ENCODE data around the gene HDAC9.

Gene HDAC9

DNA sequence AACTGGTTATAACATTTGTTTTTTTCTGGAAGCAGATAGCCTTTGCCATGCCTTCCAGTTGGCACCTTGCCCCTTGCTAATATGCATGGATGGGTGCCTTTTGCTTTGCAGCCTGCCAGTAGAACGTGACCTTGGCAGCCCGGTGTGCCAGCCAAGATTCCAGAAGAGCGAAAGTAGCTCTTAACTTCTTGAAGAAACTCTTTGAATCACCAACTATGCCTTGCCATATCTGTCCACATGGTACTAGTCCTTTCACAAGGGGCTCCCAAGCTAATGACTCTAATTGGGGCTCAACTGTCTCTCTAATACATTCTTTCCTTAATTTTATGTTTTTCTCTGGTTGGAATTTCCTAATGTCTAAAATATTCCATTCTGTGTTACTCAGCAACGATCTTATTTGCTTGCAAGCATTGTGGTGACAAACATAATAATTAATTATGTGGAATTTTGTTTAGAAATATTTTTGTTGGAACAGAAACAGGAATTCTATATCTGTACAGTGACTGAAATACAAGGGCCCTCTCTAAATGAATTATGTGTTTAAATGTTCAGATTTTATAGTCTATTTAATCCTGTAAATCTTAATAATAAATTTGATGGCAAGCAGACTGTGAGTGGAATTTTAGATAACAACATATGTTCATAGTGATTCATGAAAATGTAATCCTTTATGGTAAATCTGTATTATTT is 45.8 kb downstream of the HDAC9 start:
- Mint-ChIP-seq H3K27me3 (no peaks in the 10 kb centered on the region), H3K36me3 (ENCODE audit: insufficient read depth) (no peaks in the 10 kb centered on the region), H3K9me3 (no peaks in the 10 kb centered on the region), H3K4me1 (ENCODE audit: low read depth in 2 of 2) (no peaks in the 10 kb centered on the region), H3K27ac (no peak overlapping the region), H3K4me3 (no peak overlapping the region)
- no peak for DNase-seq
- no peak for ATAC-seq (replicated peaks)

DNA sequence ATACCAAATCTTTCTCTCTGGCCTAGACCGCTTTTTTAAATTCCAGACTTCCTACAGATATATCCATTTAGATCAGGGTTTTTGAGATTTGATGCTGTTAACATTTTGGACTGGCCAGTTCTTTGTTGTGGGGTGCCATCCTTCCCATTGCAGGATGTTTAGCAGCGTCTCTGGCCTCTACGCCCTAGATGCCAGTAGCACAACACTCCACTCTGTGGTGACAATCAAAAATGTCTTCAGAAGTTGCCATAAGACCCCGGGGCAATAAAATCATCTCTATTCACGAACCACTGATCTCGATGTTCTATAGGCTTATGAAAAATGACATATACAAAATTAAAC is 46.3 kb downstream of the HDAC9 start:
- ATAC-seq (replicated peaks) (no peak), DNase-seq (no peak)
- no peak overlapping the region for H3K4me3 Mint-ChIP-seq
- no peak overlapping the region for H3K27ac Mint-ChIP-seq
- H3K9me3 Mint-ChIP-seq, result no peaks in the 10 kb centered on the region
- H3K36me3 Mint-ChIP-seq (ENCODE audit: insufficient read depth), result no peaks in the 10 kb centered on the region
- H3K4me1 Mint-ChIP-seq (ENCODE audit: low read depth in 2 of 2), result no peaks in the 10 kb centered on the region
- H3K27me3 Mint-ChIP-seq, result no peaks in the 10 kb centered on the region

DNA sequence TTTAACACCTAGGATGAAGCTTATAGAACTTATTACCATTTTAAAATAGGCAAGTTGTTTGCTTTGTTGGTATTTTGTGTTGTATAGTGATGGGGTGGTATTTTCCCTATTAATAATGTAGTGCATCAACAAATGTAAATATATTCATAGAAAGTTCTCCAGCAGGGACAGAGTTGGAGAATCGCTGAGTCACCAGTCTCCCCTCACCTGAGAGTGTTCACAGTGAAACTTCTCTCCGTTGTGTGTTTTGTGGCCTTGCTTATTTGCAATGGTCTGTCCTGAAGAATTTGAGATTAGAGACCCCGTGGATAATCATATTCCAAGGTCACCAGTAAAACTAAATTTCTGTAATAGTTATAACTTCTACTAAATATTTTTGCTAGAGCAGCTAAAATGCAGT is 51.0 kb downstream of the HDAC9 start:
- H3K27ac Mint-ChIP-seq, result no peak overlapping the region
- H3K9me3 Mint-ChIP-seq, result peaks cover 0 to 1% of the 10 kb centered on the region in 2 donors
- ATAC-seq (replicated peaks), result no peak
- no peaks in the 10 kb centered on the region for H3K27me3 Mint-ChIP-seq
- H3K4me3 Mint-ChIP-seq, result no peak overlapping the region
- no peaks in the 10 kb centered on the region for H3K36me3 Mint-ChIP-seq (ENCODE audit: insufficient read depth)
- peaks cover 0 to 2% of the 10 kb centered on the region in 2 donors for H3K4me1 Mint-ChIP-seq (ENCODE audit: low read depth in 2 of 2)
- DNase-seq, result no peak

DNA sequence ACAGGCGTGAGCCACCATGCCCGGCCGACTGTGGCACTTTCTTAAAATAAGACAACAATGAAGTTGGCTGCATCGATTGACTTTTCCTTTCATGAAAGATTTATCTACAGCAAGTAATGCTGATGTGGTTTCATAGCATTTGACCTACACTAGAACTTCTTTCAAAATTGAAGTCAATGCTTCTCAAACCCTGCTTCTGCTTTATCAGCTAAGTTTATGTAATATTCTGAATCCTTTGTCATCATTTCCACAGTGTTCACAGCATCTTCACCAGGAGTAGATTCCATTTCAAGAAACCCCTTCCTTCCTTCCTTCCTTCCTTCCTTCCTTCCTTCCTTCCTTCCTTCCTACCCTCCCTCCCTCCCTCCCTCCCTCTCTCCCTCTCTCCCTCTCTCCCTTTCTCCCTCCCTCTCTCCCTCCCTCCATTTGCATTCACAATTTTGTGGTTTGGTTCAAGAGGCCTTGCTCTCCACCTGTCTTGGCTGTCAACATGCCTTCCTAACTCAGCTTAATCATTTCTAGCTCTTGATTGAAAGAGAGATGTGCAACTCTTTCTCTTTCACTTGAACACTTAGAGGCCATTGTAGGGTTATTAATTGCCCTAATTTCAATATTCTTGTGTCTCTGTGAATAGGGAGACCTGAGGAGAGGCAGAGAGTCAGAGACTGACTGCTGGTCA is 52.1 kb downstream of the HDAC9 start:
- no peak for ATAC-seq (replicated peaks)

DNA sequence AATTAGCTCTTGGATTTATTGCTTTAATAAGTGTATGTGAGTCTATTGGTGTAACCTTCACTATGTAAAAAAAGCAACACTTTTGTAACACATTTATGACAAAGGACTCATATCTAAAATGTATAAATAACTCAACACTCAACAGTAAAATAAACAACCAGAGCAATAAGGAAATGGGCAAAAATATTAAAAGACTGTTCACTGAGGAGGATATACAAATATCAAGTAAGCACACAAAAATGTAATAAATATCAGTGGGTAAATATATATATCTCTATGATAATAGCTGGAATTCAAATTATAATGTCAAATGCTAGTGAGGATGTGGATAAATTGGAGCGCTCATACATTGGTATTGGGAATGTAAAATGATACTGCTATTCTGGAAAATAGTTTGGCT is 53.0 kb downstream of the HDAC9 start:
- Mint-ChIP-seq H3K27me3 (no peaks in the 10 kb centered on the region), H3K4me1 (ENCODE audit: low read depth in 2 of 2) (peaks cover 0 to 2% of the 10 kb centered on the region in 2 donors), H3K36me3 (ENCODE audit: insufficient read depth) (no peaks in the 10 kb centered on the region), H3K27ac (no peak overlapping the region), H3K9me3 (peaks cover 0 to 1% of the 10 kb centered on the region in 2 donors), H3K4me3 (no peak overlapping the region)
- ATAC-seq (replicated peaks) (no peak), DNase-seq (no peak)

More for the DNA sequence above, 52.1 kb downstream of the HDAC9 start:
- peaks cover 0 to 2% of the 10 kb centered on the region in 2 donors for H3K4me1 Mint-ChIP-seq (ENCODE audit: low read depth in 2 of 2)
- no peak overlapping the region for H3K27ac Mint-ChIP-seq
- DNase-seq, result no peak
- no peaks in the 10 kb centered on the region for H3K27me3 Mint-ChIP-seq
- no peak overlapping the region for H3K4me3 Mint-ChIP-seq
- H3K9me3 Mint-ChIP-seq, result peaks cover 0 to 1% of the 10 kb centered on the region in 2 donors
- no peaks in the 10 kb centered on the region for H3K36me3 Mint-ChIP-seq (ENCODE audit: insufficient read depth)

DNA sequence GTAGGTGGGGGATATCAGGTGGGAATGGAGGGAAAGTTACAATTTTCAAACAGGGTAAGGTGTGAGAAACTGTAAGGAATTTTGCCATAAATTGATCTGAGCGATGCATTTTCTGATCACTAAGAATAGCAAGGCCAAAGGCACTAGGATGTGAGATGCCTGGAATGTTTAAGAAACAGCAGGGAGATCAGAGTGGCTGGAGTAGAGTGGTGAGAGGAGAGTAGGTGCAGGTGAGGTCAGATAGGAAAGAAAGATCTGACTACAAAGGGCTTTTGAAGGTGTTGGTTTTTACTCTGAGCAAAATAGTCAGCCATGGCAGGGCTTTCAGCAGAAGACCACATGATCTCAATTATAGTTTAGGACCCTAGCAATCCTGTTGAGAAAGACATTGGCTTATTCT is 55.0 kb downstream of the HDAC9 start:
- no peaks in the 10 kb centered on the region for H3K27me3 Mint-ChIP-seq
- H3K9me3 Mint-ChIP-seq, result peaks cover 0 to 1% of the 10 kb centered on the region in 2 donors
- ATAC-seq (replicated peaks) (no peak), DNase-seq (no peak)
- no peak overlapping the region for H3K4me3 Mint-ChIP-seq
- no peak overlapping the region for H3K27ac Mint-ChIP-seq
- H3K36me3 Mint-ChIP-seq (ENCODE audit: insufficient read depth), result no peaks in the 10 kb centered on the region
- H3K4me1 Mint-ChIP-seq (ENCODE audit: low read depth in 2 of 2), result peaks cover 0 to 2% of the 10 kb centered on the region in 2 donors

DNA sequence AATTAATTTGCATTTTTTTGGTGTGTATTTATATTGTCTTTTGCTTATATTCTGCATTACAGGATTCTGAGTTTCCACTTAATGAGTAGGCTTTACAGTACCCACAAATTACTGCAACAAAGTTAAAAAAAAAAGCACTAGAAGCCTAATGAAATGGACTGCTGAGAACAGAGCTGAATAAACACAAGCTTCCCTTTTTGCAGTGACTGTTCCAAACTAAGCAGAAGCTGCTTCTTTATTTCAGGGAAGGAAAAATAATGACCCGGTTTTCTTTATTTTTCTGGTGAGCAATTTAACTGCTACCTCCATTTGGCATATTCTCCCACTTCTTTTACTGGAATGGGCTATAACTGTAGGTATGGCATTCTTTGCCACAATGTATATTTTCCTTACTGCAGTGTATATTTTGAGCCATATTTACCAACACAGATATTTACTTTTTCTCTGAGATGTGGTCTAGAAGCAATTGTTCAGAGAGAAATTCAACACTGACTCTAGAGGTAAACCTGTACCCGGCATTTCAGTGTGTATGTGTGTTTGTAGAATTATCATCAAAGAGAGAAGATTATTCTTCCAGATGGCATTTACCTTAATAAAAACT is 56.9 kb downstream of the HDAC9 start:
- Mint-ChIP-seq H3K27ac (no peak overlapping the region), H3K4me3 (no peak overlapping the region), H3K9me3 (peaks cover 0 to 1% of the 10 kb centered on the region in 2 donors), H3K27me3 (no peaks in the 10 kb centered on the region), H3K36me3 (ENCODE audit: insufficient read depth) (no peaks in the 10 kb centered on the region), H3K4me1 (ENCODE audit: low read depth in 2 of 2) (peaks cover 0 to 2% of the 10 kb centered on the region in 2 donors)
- DNase-seq (no peak), ATAC-seq (replicated peaks) (no peak)

DNA sequence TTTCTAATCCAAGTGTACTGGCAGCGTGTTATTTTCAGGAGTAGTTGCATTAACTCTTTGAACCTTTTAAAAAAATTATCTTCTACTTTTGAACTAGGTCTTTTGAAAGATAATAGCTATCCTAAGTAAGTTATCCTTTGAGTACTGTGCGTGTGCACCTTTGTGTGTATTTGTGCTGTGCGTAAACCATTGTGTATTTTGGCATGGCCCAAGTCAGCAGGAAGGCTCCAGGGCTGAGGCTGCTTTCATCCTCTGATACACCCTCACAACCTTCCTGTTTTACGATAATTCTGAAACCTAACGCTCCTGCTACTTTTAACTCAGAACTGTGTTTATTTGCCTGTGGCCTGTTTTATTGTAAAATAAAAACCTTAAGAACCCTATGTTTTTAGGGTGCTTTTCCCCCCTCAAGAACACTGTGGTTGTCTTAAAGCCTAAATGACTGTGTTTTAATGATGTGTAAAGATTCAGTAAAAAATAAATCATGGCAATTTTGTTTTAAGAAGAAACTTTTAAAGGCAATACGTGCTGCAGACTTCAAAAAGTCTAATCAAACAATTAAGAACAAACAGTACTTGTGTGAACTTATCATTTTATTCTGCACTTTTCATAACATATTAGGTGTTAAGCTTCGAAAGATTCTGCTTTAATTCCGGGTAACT is 57.5 kb downstream of the HDAC9 start:
- H3K4me1 Mint-ChIP-seq (ENCODE audit: low read depth in 2 of 2), result peaks cover 0 to 2% of the 10 kb centered on the region in 2 donors
- no peaks in the 10 kb centered on the region for H3K9me3 Mint-ChIP-seq
- H3K4me3 Mint-ChIP-seq, result no peak overlapping the region
- no peak overlapping the region for H3K27ac Mint-ChIP-seq
- DNase-seq, result no peak
- no peak for ATAC-seq (replicated peaks)
- H3K36me3 Mint-ChIP-seq (ENCODE audit: insufficient read depth), result no peaks in the 10 kb centered on the region
- no peaks in the 10 kb centered on the region for H3K27me3 Mint-ChIP-seq

DNA sequence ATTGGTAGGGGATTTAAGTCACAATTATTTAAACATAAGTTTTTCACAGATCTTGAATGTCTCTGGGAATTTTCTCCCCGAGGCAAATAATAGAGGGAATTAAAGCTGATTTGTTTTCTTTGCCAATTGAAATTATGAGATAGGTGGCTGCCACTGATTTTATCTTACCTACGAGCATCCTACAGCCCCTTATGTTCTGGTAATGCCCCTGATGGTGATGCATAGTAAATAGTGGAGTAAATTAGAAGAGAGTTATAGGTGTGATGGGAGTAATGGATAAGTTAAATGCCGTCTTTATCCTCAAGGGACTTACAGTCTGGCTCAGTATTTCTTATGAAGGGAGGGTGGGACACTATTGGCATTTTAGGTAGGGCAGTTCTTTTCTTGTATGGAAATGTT is 58.1 kb downstream of the HDAC9 start:
- Mint-ChIP-seq H3K9me3 (no peaks in the 10 kb centered on the region), H3K36me3 (ENCODE audit: insufficient read depth) (no peaks in the 10 kb centered on the region), H3K27me3 (no peaks in the 10 kb centered on the region), H3K4me1 (ENCODE audit: low read depth in 2 of 2) (peaks cover 0 to 2% of the 10 kb centered on the region in 2 donors), H3K4me3 (no peak overlapping the region), H3K27ac (no peak overlapping the region)
- ATAC-seq (replicated peaks) (no peak), DNase-seq (no peak)

DNA sequence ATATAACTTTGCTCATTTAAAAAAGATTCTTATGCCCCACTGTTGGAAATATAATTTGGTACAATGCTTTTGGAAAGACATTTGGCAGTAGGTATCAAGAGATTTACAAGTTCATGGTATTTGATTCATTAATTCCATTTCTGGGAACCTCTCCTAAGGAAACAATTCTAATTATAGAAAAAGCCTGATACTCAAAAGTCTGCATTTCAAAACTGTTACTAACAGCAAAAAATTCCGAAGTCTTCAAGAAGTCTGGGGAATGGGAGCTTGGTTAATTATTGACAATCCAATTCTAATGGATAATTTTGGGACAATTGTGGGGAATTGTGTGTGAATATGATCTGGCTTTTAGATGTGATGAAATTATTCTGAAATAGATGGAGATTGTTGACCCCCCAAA is 59.6 kb downstream of the HDAC9 start:
- Mint-ChIP-seq H3K4me3 (no peak overlapping the region), H3K4me1 (ENCODE audit: low read depth in 2 of 2) (peaks cover 0 to 5% of the 10 kb centered on the region in 2 donors), H3K36me3 (ENCODE audit: insufficient read depth) (no peaks in the 10 kb centered on the region), H3K9me3 (no peaks in the 10 kb centered on the region), H3K27ac (no peak overlapping the region), H3K27me3 (no peaks in the 10 kb centered on the region)
- DNase-seq (no peak), ATAC-seq (replicated peaks) (no peak)

DNA sequence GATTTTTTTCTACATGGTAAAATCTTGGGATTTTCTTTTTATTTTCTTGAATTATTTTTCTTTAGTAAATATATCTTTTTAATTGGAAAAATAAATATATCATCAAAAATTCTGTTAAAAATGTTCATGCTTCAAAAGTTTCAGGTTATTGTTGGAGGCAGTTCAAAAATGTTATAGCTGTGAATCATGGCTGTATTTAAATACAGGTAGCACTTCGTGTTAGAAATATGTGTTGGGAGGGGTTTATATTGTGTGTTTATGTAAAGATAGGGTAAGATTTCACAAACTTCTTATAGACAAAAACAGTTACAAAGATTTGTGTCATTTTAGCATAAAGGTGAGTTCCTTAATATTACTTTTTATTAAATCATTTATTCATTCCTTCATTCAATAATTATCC is 60.4 kb downstream of the HDAC9 start:
- Mint-ChIP-seq H3K27me3 (no peaks in the 10 kb centered on the region), H3K27ac (no peak overlapping the region), H3K9me3 (no peaks in the 10 kb centered on the region), H3K36me3 (ENCODE audit: insufficient read depth) (no peaks in the 10 kb centered on the region), H3K4me1 (ENCODE audit: low read depth in 2 of 2) (peaks cover 0 to 5% of the 10 kb centered on the region in 2 donors), H3K4me3 (no peak overlapping the region)
- ATAC-seq (replicated peaks) (no peak), DNase-seq (no peak)

DNA sequence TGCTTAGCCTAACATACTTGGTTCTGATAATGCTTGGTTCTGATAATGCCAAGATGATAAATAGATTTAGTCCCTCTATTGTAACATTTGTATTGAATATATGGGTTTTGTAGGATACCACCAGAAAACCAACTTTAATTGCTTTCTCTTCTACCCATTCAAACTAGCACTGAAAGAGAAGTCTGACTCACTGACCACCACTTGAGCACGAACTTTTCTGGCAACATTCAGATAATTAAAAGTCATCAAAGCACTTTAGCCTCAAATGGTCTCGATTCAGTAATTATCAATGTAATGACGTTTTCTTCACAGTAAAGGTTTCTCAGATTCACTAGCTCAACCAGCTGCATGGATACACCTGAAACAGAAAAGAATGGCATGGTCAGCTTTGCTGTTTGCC is 63.0 kb downstream of the HDAC9 start:
- Mint-ChIP-seq H3K4me1 (ENCODE audit: low read depth in 2 of 2) (peaks cover 0 to 3% of the 10 kb centered on the region in 2 donors), H3K27me3 (no peaks in the 10 kb centered on the region), H3K36me3 (ENCODE audit: insufficient read depth) (no peaks in the 10 kb centered on the region), H3K4me3 (no peak overlapping the region), H3K9me3 (no peaks in the 10 kb centered on the region), H3K27ac (no peak overlapping the region)
- DNase-seq (no peak), ATAC-seq (replicated peaks) (no peak)

DNA sequence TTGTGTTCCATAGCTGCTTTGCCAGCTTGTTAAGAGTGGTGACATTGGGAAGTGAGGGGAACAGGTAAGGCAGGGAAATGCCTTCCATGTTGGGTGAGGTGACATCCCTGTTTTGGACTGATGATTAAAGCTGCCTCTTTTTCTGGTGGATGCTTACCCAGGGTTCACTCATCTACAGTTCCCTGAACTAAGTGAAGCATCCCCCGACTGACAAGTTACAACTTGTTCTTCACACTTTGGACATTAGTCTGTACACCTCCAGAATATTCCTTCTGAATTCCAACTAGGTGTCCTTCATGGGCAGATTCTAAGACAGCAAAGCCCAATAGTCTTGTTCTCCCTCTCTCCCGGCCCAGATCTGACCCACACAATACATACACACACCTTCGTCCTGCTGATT is 63.4 kb downstream of the HDAC9 start:
- no peaks in the 10 kb centered on the region for H3K27me3 Mint-ChIP-seq
- DNase-seq (no peak), ATAC-seq (replicated peaks) (no peak)
- no peaks in the 10 kb centered on the region for H3K9me3 Mint-ChIP-seq
- H3K4me1 Mint-ChIP-seq (ENCODE audit: low read depth in 2 of 2), result peaks cover 0 to 3% of the 10 kb centered on the region in 2 donors
- no peak overlapping the region for H3K27ac Mint-ChIP-seq
- H3K36me3 Mint-ChIP-seq (ENCODE audit: insufficient read depth), result no peaks in the 10 kb centered on the region
- H3K4me3 Mint-ChIP-seq, result no peak overlapping the region

DNA sequence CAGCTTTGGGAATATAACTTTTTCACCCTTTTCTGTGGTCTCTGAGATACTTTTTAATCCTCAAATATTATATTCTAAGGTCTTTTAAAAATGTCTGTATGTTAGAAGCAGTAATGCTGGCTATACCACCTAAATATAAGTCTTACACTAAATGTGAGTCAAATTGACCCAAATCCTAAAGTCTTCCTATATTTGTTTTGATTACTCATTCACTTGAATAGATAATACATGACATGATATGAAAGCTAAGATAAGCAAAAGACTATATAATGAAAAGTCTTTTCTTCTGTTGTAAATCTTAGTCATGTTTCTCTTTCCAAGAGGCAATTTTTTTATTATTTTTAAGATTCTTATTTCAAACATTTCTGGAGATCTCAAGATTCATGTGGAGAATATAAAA is 64.2 kb downstream of the HDAC9 start:
- DNase-seq (no peak), ATAC-seq (replicated peaks) (no peak)
- Mint-ChIP-seq H3K4me1 (ENCODE audit: low read depth in 2 of 2) (peaks cover 0 to 3% of the 10 kb centered on the region in 2 donors), H3K27me3 (no peaks in the 10 kb centered on the region), H3K36me3 (ENCODE audit: insufficient read depth) (no peaks in the 10 kb centered on the region), H3K27ac (no peak overlapping the region), H3K4me3 (no peak overlapping the region), H3K9me3 (no peaks in the 10 kb centered on the region)

All from effector memory CD8-positive, alpha-beta T cell (primary cell).